ENCODE data around the gene MED12L. TPM values are rescaled to one million over a fixed set of nuclear protein-coding genes. Genes with fewer than 3 reads are reported as not detected.

MED12L gene
- total RNA-seq, 4 donors from 2014 or later: 0.51 to 12.7 (median 3.1) TPM

DNA sequence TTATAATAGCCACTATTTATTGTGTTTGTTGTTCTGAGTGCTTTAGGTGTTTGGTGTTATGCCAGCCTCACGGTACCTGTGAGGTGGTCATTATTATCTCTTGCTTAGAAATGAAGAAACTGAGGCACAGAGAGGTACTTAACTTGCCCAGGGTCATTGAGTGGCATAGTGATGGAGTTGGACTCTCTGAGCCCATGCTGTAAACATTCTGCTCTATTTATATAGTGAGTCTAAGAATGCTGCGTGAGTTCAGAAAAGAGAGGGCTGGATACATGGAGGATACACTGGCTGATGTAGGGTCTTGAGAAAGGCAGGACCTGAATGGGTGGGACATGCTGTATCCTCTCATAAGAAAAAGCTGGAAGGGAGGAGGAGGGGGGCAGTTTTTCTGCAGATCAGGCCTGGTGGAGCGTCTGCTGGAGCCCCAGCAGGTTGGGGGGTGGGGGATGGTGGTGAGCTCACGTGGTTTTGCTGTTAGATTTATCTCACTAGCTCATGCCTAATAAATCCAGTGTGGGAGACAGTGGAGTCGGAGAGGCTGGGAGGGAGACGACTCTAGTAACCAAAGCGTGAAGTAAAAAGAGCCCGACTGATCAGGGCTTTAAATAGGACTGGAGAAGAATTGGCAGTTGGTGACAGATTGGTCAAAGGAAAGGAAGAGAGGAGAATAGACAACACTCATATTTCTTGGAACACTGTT is 16.0 kb downstream of the MED12L start:
- Histone ChIP-seq H3K27me3 (no peaks in the 10 kb centered on the region), H3K4me1 (no peaks in the 10 kb centered on the region), H3K27ac (no peak overlapping the region), H3K9me3 (no peaks in the 10 kb centered on the region), H3K4me3 (no peak overlapping the region), H3K36me3 (no peaks in the 10 kb centered on the region)
- no peak for TF ChIP-seq POLR2A (IDR thresholded peaks at IDR 0.05)
- TF ChIP-seq, protein P1, sequence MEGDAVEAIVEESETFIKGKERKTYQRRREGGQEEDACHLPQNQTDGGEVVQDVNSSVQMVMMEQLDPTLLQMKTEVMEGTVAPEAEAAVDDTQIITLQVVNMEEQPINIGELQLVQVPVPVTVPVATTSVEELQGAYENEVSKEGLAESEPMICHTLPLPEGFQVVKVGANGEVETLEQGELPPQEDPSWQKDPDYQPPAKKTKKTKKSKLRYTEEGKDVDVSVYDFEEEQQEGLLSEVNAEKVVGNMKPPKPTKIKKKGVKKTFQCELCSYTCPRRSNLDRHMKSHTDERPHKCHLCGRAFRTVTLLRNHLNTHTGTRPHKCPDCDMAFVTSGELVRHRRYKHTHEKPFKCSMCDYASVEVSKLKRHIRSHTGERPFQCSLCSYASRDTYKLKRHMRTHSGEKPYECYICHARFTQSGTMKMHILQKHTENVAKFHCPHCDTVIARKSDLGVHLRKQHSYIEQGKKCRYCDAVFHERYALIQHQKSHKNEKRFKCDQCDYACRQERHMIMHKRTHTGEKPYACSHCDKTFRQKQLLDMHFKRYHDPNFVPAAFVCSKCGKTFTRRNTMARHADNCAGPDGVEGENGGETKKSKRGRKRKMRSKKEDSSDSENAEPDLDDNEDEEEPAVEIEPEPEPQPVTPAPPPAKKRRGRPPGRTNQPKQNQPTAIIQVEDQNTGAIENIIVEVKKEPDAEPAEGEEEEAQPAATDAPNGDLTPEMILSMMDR (IDR thresholded peaks at IDR 0.05): no peak
- intact Hi-C loops (cut with DNase I; ENCODE audit: low total_unique reads): no loop called here
- DNase-seq: no peak

GRCh38 chr3:151106311-151106710 is 20.8 kb downstream of the MED12L start:
- H3K4me1 ChIP-seq: no peaks in the 10 kb centered on the region
- intact Hi-C loops (cut with DNase I; ENCODE audit: low total_unique reads): no loop called here
- H3K9me3 ChIP-seq: no peaks in the 10 kb centered on the region
- no peak overlapping the region for H3K4me3 ChIP-seq
- H3K27ac ChIP-seq: no peak overlapping the region
- H3K36me3 ChIP-seq: no peaks in the 10 kb centered on the region
- DNase-seq: no peak
- no peaks in the 10 kb centered on the region for H3K27me3 ChIP-seq
- TF ChIP-seq POLR2A (IDR thresholded peaks at IDR 0.05): no peak
- TF ChIP-seq, protein P1 (IDR thresholded peaks at IDR 0.05): no peak

- Histone ChIP-seq H3K4me3 (no peak overlapping the region), H3K27me3 (no peaks in the 10 kb centered on the region), H3K36me3 (no peaks in the 10 kb centered on the region), H3K4me1 (no peaks in the 10 kb centered on the region), H3K27ac (no peak overlapping the region), H3K9me3 (no peaks in the 10 kb centered on the region)
- no peak for DNase-seq
- intact Hi-C loops (cut with DNase I; ENCODE audit: low total_unique reads): no loop called here
- TF ChIP-seq POLR2A (IDR thresholded peaks at IDR 0.05): no peak
- TF ChIP-seq, protein P1 (IDR thresholded peaks at IDR 0.05): no peak
Observed at GRCh38 chr3:151107177-151107576, 21.7 kb downstream of the MED12L start.

GRCh38 chr3:151107701-151108100 is 22.2 kb downstream of the MED12L start:
- Histone ChIP-seq H3K4me3 (no peak overlapping the region), H3K36me3 (no peaks in the 10 kb centered on the region), H3K27ac (no peak overlapping the region), H3K9me3 (no peaks in the 10 kb centered on the region), H3K4me1 (no peaks in the 10 kb centered on the region), H3K27me3 (no peaks in the 10 kb centered on the region)
- intact Hi-C loops (cut with DNase I; ENCODE audit: low total_unique reads): no loop called here
- TF ChIP-seq POLR2A (IDR thresholded peaks at IDR 0.05): no peak
- TF ChIP-seq, protein P1 (IDR thresholded peaks at IDR 0.05): no peak
- no peak for DNase-seq

DNA sequence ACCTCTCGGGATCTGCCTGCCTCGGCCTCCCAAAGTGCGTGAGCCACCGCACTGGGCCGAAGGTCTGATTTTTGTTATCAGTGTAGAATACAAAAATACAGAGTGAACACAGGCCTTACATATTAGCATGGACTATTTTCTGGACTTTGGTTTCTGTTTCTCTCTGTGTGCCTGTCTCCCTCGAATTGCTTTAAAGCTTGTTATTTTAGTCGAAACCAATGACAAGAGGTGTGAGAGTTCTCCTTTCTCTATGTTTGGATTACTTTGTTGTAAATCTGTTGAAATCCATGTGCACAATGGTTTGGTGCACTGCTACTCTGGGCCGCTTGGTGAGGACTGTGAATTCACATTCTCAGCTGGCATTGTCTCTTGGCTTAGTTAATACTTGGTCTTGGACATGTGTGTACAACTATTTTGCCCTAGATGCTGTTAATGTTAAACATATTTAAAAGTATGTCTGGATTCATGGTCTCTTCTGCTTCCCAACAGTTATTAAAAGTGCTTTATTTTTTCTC is 23.9 kb downstream of the MED12L start:
- no peak for DNase-seq
- H3K36me3 ChIP-seq: no peaks in the 10 kb centered on the region
- intact Hi-C loops (cut with DNase I; ENCODE audit: low total_unique reads): no loop called here
- TF ChIP-seq, protein P1 (IDR thresholded peaks at IDR 0.05): no peak
- TF ChIP-seq POLR2A (IDR thresholded peaks at IDR 0.05): no peak
- H3K9me3 ChIP-seq: no peaks in the 10 kb centered on the region
- no peaks in the 10 kb centered on the region for H3K4me1 ChIP-seq
- H3K27ac ChIP-seq: no peak overlapping the region
- no peaks in the 10 kb centered on the region for H3K27me3 ChIP-seq
- no peak overlapping the region for H3K4me3 ChIP-seq
